ENCODE data around the gene PCDHA12.

DNA sequence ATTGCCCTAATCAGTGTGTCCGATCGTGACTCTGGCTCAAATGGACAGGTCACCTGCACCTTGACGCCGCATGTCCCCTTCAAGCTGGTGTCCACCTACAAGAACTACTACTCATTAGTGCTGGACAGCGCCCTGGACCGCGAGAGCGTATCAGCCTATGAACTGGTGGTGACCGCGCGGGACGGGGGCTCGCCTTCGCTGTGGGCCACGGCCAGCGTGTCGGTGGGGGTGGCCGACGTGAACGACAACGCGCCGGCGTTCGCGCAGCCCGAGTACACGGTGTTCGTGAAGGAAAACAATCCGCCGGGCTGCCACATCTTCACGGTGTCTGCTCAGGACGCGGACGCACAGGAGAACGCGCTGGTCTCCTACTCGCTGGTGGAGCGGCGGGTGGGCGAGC lies 8.3 kb downstream of the PCDHA12 start:
- TF ChIP-seq, protein P1, sequence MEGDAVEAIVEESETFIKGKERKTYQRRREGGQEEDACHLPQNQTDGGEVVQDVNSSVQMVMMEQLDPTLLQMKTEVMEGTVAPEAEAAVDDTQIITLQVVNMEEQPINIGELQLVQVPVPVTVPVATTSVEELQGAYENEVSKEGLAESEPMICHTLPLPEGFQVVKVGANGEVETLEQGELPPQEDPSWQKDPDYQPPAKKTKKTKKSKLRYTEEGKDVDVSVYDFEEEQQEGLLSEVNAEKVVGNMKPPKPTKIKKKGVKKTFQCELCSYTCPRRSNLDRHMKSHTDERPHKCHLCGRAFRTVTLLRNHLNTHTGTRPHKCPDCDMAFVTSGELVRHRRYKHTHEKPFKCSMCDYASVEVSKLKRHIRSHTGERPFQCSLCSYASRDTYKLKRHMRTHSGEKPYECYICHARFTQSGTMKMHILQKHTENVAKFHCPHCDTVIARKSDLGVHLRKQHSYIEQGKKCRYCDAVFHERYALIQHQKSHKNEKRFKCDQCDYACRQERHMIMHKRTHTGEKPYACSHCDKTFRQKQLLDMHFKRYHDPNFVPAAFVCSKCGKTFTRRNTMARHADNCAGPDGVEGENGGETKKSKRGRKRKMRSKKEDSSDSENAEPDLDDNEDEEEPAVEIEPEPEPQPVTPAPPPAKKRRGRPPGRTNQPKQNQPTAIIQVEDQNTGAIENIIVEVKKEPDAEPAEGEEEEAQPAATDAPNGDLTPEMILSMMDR (IDR thresholded peaks at IDR 0.05): no peak
- TF ChIP-seq POLR2A (IDR thresholded peaks at IDR 0.05): no peak
